DND-41 (cell line): ENCODE measurements around the gene CLMN.

Source experiments
- ATAC-seq: fragments of 200-7000 bp; cut with Tn5 transposase; 3 replicates; pipeline ENCODE4 v1.9.1; 2021; ENCODE audit warnings: low read depth; ENCODE audit not compliant: insufficient read depth
- DNase-seq: peaks from one replicate; pipeline ENCODE4 v3.0.0-alpha.2; 2020
- H2AFZ ChIP-seq: 2 replicates; pipeline ENCODE4 v1.6.0; 2012; ENCODE audit warnings: low read depth, low read length
- H3K27ac ChIP-seq: 2 replicates; pipeline ENCODE4 v1.5.1; 2012; ENCODE audit warnings: low read length, inconsistent platforms
- H3K27me3 ChIP-seq: fragments of 200-600 bp; sonication (generic); 2 replicates; pipeline ENCODE4 v1.6.0; 2012; ENCODE audit warnings: low read length, mild to moderate bottlenecking, inconsistent platforms; ENCODE audit not compliant: insufficient read depth, poor library complexity
- H3K36me3 ChIP-seq: 2 replicates; pipeline ENCODE4 v1.5.1; 2012; ENCODE audit warnings: low read length, inconsistent platforms; ENCODE audit not compliant: insufficient read depth
- H3K4me1 ChIP-seq: 2 replicates; pipeline ENCODE4 v1.5.1; 2012; ENCODE audit warnings: mild to moderate bottlenecking, low read length; ENCODE audit not compliant: insufficient read depth
- H3K4me2 ChIP-seq: 2 replicates; pipeline ENCODE4 v1.6.0; 2012; ENCODE audit warnings: mild to moderate bottlenecking, moderate library complexity, low read length, inconsistent platforms; ENCODE audit not compliant: insufficient read depth
- H3K4me3 ChIP-seq, 2 experiments: fragments of 200-600 bp in 1 of 2; shearing (Covaris generic) in 1 of 2; 2 replicates each; pipeline ENCODE4 v1.5.1; 2012 to 2016; ENCODE audit warnings: inconsistent platforms in 2 of 2, low read length in 2 of 2, mild to moderate bottlenecking in 2 of 2, low read depth in 1 of 2, moderate library complexity in 1 of 2
- H3K79me2 ChIP-seq: 2 replicates; pipeline ENCODE4 v1.6.0; 2012; ENCODE audit warnings: low read length, inconsistent platforms; ENCODE audit not compliant: insufficient read depth
- H3K9ac ChIP-seq: 2 replicates; pipeline ENCODE4 v1.6.0; 2012; ENCODE audit warnings: low read depth, mild to moderate bottlenecking, inconsistent platforms, low read length, moderate library complexity
- H3K9me3 ChIP-seq: 2 replicates; pipeline ENCODE4 v1.5.1; 2012; ENCODE audit warnings: low read length, moderate library complexity, mild to moderate bottlenecking, inconsistent platforms; ENCODE audit not compliant: insufficient read depth, severe bottlenecking
- H4K20me1 ChIP-seq: 2 replicates; pipeline ENCODE4 v1.6.0; 2012; ENCODE audit warnings: low read length; ENCODE audit not compliant: insufficient read depth
- CTCF ChIP-seq: IDR thresholded peaks from 2 replicates; pipeline ENCODE4 v1.5.1; 2012; ENCODE audit warnings: borderline replicate concordance, low read length, moderate library complexity, mild to moderate bottlenecking; ENCODE audit not compliant: poor library complexity, severe bottlenecking; ENCODE audit errors: extremely low read depth
- EZH2 ChIP-seq: IDR thresholded peaks from 3 replicates; pipeline ENCODE4 v1.6.1; 2012; ENCODE audit warnings: borderline replicate concordance, low read depth, mild to moderate bottlenecking, moderate library complexity, low read length, inconsistent platforms; ENCODE audit not compliant: severe bottlenecking

Gene CLMN

GRCh38 chr14:95363468-95363954 lies 43.8 kb upstream of the CLMN start:
- H3K4me1 ChIP-seq: no peaks in the 10 kb centered on the region
- no peak overlapping the region for H3K27ac ChIP-seq
- H3K79me2 ChIP-seq: no peaks in the 10 kb centered on the region
- ATAC-seq: no peak
- no peaks in the 10 kb centered on the region for H3K36me3 ChIP-seq
- no peak overlapping the region for H3K9ac ChIP-seq
- no peaks in the 10 kb centered on the region for H4K20me1 ChIP-seq
- no peak overlapping the region for H3K4me3 ChIP-seq
- H3K9me3 ChIP-seq: no peaks in the 10 kb centered on the region
- TF ChIP-seq EZH2: no peak
- TF ChIP-seq CTCF: no peak
- no peak overlapping the region for H3K4me2 ChIP-seq
- no peak overlapping the region for H2AFZ ChIP-seq
- peaks cover 3% of the 10 kb centered on the region for H3K27me3 ChIP-seq
- DNase-seq: no peak

- Histone ChIP-seq H2AFZ (no peak overlapping the region), H3K36me3 (no peaks in the 10 kb centered on the region), H3K27ac (no peak overlapping the region), H3K4me2 (no peak overlapping the region), H3K9ac (no peak overlapping the region), H3K79me2 (no peaks in the 10 kb centered on the region), H3K9me3 (no peaks in the 10 kb centered on the region), H3K4me1 (no peaks in the 10 kb centered on the region), H3K27me3 (peaks cover 3% of the 10 kb centered on the region), H4K20me1 (no peaks in the 10 kb centered on the region), H3K4me3 (no peak overlapping the region)
- DNase-seq (no peak), ATAC-seq (no peak)
- TF ChIP-seq EZH2: no peak
- no peak for TF ChIP-seq CTCF
Observed at GRCh38 chr14:95362138-95362494, 42.4 kb upstream of the CLMN start.

DNA sequence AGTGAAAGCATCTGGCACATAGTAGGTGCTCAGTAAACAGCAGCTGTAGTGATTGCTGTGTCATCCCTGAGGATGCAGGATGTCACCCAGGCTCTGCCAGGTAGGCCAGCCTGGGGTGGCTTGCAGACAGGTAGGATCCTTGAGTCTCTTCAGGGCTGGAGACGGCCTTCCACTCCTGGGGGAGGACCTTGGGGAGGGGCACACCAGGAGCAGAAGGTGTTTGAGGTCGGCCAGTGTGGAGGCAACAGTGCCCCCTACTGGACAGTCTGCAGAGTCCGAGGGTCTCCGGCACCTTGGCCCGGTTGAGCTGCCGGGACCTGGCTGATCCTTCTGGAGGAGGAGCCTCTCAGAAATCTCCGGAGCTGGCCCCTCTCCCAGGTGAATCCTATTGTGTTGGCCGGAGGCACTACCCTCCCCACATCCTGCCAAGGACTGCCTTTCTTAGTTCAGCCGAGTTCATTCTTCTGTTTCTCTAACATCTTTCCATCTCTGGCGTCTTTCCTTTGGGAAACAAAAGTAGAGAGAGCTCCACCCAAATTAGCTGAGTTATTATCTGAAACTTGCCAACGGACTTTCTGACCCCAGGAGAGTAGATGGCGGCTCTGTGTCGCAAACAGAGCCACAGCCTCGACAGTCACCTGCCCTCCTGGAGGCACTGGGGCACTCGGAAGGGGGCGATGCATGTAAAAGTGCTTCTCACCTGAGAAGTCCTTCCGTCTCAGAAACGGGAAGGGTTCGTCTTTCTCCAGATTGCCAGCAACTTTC lies 41.8 kb upstream of the CLMN start:
- peaks cover 3% of the 10 kb centered on the region for H3K27me3 ChIP-seq
- H4K20me1 ChIP-seq: no peaks in the 10 kb centered on the region
- DNase-seq (peak; percentile 34), ATAC-seq (peak; percentile 74)
- H3K36me3 ChIP-seq: no peaks in the 10 kb centered on the region
- H3K4me1 ChIP-seq: no peaks in the 10 kb centered on the region
- TF ChIP-seq EZH2 (no peak), CTCF (peak; percentile 72)
- H3K4me3 ChIP-seq: no peak overlapping the region
- no peak overlapping the region for H2AFZ ChIP-seq
- H3K9ac ChIP-seq: no peak overlapping the region
- H3K4me2 ChIP-seq: no peak overlapping the region
- no peaks in the 10 kb centered on the region for H3K9me3 ChIP-seq
- H3K27ac ChIP-seq: no peak overlapping the region
- H3K79me2 ChIP-seq: no peaks in the 10 kb centered on the region
